Endodermal cell (in vitro differentiated cells): ENCODE results near the gene AHRR. TPM values are rescaled to one million over a fixed set of nuclear protein-coding genes. Genes with fewer than 3 reads are reported as not detected.

Experiments used
- DNase-seq: peaks from one replicate; pipeline ENCODE4 v3.0.0-alpha.2; 2017
- H3K27ac ChIP-seq: 2 replicates; pipeline ENCODE4 v1.5.1; 2013; ENCODE audit warnings: mild to moderate bottlenecking, low read depth, low read length, moderate library complexity
- H3K27me3 ChIP-seq: 2 replicates; pipeline ENCODE4 v1.6.1; 2013; ENCODE audit warnings: mild to moderate bottlenecking, low read length, moderate library complexity; ENCODE audit not compliant: insufficient read depth, control insufficient read depth, poor library complexity, severe bottlenecking
- H3K36me3 ChIP-seq: 2 replicates; pipeline ENCODE4 v1.7.0; 2013; ENCODE audit warnings: mild to moderate bottlenecking, low read length, moderate library complexity; ENCODE audit not compliant: control insufficient read depth, insufficient read depth
- H3K4me1 ChIP-seq: one replicate; pipeline ENCODE4 v1.7.0; 2013; ENCODE audit warnings: low read length; ENCODE audit not compliant: control insufficient read depth, insufficient read depth
- H3K4me3 ChIP-seq: 2 replicates; pipeline ENCODE4 v1.5.1; 2013; ENCODE audit warnings: mild to moderate bottlenecking, low read length, moderate library complexity
- H3K9ac ChIP-seq: 2 replicates; pipeline ENCODE4 v1.6.1; 2013; ENCODE audit warnings: mild to moderate bottlenecking, low read length, moderate library complexity; ENCODE audit not compliant: poor library complexity, severe bottlenecking; ENCODE audit errors: extremely low read depth
- H3K9me3 ChIP-seq: 2 replicates; pipeline ENCODE4 v1.6.1; 2013; ENCODE audit warnings: mild to moderate bottlenecking, low read length, moderate library complexity; ENCODE audit not compliant: control insufficient read depth
- H3K27ac Mint-ChIP-seq: 2 replicates; pipeline ENCODE4 v1.8.0; 2020; ENCODE audit warnings: mixed read lengths
- H3K27me3 Mint-ChIP-seq: 2 replicates; pipeline ENCODE4 v1.8.0; 2021; ENCODE audit warnings: mild to moderate bottlenecking, mixed read lengths; ENCODE audit not compliant: insufficient read depth
- H3K36me3 Mint-ChIP-seq: 2 replicates; pipeline ENCODE4 v1.8.0; 2020; ENCODE audit warnings: low read depth, mixed read lengths
- H3K4me1 Mint-ChIP-seq: 2 replicates; pipeline ENCODE4 v1.8.0; 2020; ENCODE audit warnings: mixed read lengths
- H3K4me3 Mint-ChIP-seq: 2 replicates; pipeline ENCODE4 v1.8.0; 2020; ENCODE audit warnings: mild to moderate bottlenecking, moderate library complexity, mixed read lengths
- H3K9me3 Mint-ChIP-seq: 2 replicates; pipeline ENCODE4 v1.8.0; 2020; ENCODE audit warnings: mild to moderate bottlenecking, mixed read lengths
- CTCF ChIP-seq: fragments of 200-600 bp; sonication (generic); conservative IDR thresholded peaks from 2 replicates; pipeline ENCODE4 v1.5.0; 2021; ENCODE audit warnings: antibody characterized with exemption, mild to moderate bottlenecking
- whole genome bisulfite sequencing, 2 experiments: methylation state at CpG; one replicate each; pipeline versions ENCODE4 v1.1.5 to v1.1.7; 2013; ENCODE audit warnings: missing lambda C conversion rate in 2 of 2, mixed read lengths in 1 of 2; ENCODE audit not compliant: insufficient coverage in 1 of 2, insufficient read length in 1 of 2; 5-methylcytosine and 5-hydroxymethylcytosine counted together
- total RNA-seq, 2 donors: library from RNA; stranded (reverse); fragmentation: NEBNext Ultra II Directional in 1 of 2; extraction: Animal tissue kit (Norgen Biotek cat#: 25700) in 1 of 2; gene quantifications; 2 replicates in 1 of 2; 3 replicates in 1 of 2; pipeline ENCODE4 v1.2.1, GENCODE V29; 2021

AHRR gene
- total RNA-seq, 2 donors from 2014 or later, result 1.4 to 2.0 TPM

GRCh38 chr5:421287-421880 is 99.9 kb downstream of the AHRR start:
- Histone ChIP-seq H3K36me3 (no peaks in the 10 kb centered on the region), H3K27me3 (no peaks in the 10 kb centered on the region), H3K4me1 (no peaks in the 10 kb centered on the region), H3K9me3 (no peaks in the 10 kb centered on the region), H3K4me3 (no peak overlapping the region), H3K27ac (no peak overlapping the region), H3K9ac (no peak overlapping the region)
- Mint-ChIP-seq H3K36me3 (no peaks in the 10 kb centered on the region), H3K9me3 (no peaks in the 10 kb centered on the region), H3K4me3 (no peak overlapping the region), H3K4me1 (no peaks in the 10 kb centered on the region), H3K27me3 (no peaks in the 10 kb centered on the region), H3K27ac (no peak overlapping the region)
- WGBS, 2 experiments, result 92 to 93% methylated on average over 19 to 34 of the region's 34 CpGs
- no peak for TF ChIP-seq CTCF
- peak; percentile 41 for DNase-seq

GRCh38 chr5:421901-422300 is 100.4 kb downstream of the AHRR start:
- Histone ChIP-seq H3K4me3 (no peak overlapping the region), H3K27me3 (no peaks in the 10 kb centered on the region), H3K27ac (no peak overlapping the region), H3K4me1 (no peaks in the 10 kb centered on the region), H3K36me3 (no peaks in the 10 kb centered on the region), H3K9ac (no peak overlapping the region), H3K9me3 (no peaks in the 10 kb centered on the region)
- Mint-ChIP-seq H3K4me3 (no peak overlapping the region), H3K27ac (no peak overlapping the region), H3K9me3 (no peaks in the 10 kb centered on the region), H3K4me1 (no peaks in the 10 kb centered on the region), H3K27me3 (no peaks in the 10 kb centered on the region), H3K36me3 (no peaks in the 10 kb centered on the region)
- DNase-seq, result peak; percentile 30
- WGBS, 2 experiments, result 91 to 93% methylated on average over 12 to 13 of the region's 13 CpGs
- TF ChIP-seq CTCF, result no peak

GRCh38 chr5:422323-423232 is 101.1 kb downstream of the AHRR start:
- Mint-ChIP-seq H3K27ac (no peak overlapping the region), H3K4me3 (no peak overlapping the region), H3K27me3 (no peaks in the 10 kb centered on the region), H3K9me3 (no peaks in the 10 kb centered on the region), H3K36me3 (no peaks in the 10 kb centered on the region), H3K4me1 (no peaks in the 10 kb centered on the region)
- Histone ChIP-seq H3K27me3 (no peaks in the 10 kb centered on the region), H3K27ac (no peak overlapping the region), H3K36me3 (no peaks in the 10 kb centered on the region), H3K4me1 (no peaks in the 10 kb centered on the region), H3K9ac (no peak overlapping the region), H3K9me3 (no peaks in the 10 kb centered on the region), H3K4me3 (no peak overlapping the region)
- peak; percentile 34 for DNase-seq
- 91 to 93% methylated on average over 30 to 32 of the region's 32 CpGs for WGBS, 2 experiments
- TF ChIP-seq CTCF, result no peak
